ENCODE measurements around the gene CMSS1. TPM values are rescaled to one million over a fixed set of nuclear protein-coding genes. Genes with fewer than 3 reads are reported as not detected.

The CMSS1 gene
- total and polyA plus RNA-seq, 2 of the 13 experiments (the other 11 are each of a cell fraction or from before 2014, with no cell fraction given) = 6.4 to 48.7 TPM

DNA sequence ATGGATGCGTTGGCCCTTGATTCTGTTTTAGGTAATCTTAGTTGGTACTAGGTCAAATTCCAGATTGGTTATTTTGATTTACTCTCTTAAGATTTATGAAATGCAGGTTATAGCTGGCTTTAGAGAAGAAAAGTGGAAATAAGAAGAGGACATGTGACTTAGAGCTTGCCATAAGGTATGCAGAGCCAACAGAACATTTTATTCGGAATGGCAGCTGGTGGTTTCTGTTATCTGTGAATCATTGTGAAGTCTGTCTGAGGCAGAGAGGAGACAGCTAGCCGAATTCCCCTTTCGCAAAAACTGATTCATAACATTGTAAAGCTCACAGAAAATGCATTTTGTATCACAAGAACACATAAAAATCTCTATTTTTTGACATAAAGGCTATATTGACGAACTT, 214.6 kb downstream of the CMSS1 start:
- no TSS peak for BruUV-seq (replicated peaks)
- FAIRE-seq = no peak
- no peak overlapping the region for H2AFZ ChIP-seq (ENCODE audit: low read length)
- H4K20me1 ChIP-seq (ENCODE audit: insufficient read depth, low read length) = no peaks in the 10 kb centered on the region
- DNase-seq (ENCODE audit: low spot score) = no peak
- ATAC-seq = no peak
- ChIA-PET CTCF (ENCODE audit: low intra/inter-chr PET ratio, low total read pairs) (no interaction called here), POLR2A (no interaction called here)
- TF ChIP-seq NFKBIZ (CRISPR knock-in tag; IDR thresholded peaks at IDR 0.05) (no peak), ZNF430 (CRISPR knock-in tag; IDR thresholded peaks at IDR 0.05) (no peak), GZF1 (CRISPR knock-in tag; IDR thresholded peaks at IDR 0.05) (no peak), MTF2 (CRISPR knock-in tag; IDR thresholded peaks at IDR 0.05; ENCODE audit: borderline replicate concordance) (no peak), CAMTA2 (CRISPR knock-in tag; IDR thresholded peaks at IDR 0.05; ENCODE audit: borderline replicate concordance) (no peak), ZNF17 (CRISPR knock-in tag; IDR thresholded peaks at IDR 0.05) (no peak), PCBP2 (optimal IDR thresholded peaks at IDR 0.05; ENCODE audit: low read depth, low read length, poor library complexity, severe bottlenecking) (no peak), ZNF564 (CRISPR knock-in tag; IDR thresholded peaks at IDR 0.05) (no peak), MEIS1 (CRISPR knock-in tag; IDR thresholded peaks at IDR 0.05; ENCODE audit: borderline replicate concordance) (no peak), SP5 (CRISPR knock-in tag; IDR thresholded peaks at IDR 0.05; ENCODE audit: borderline replicate concordance, low read depth) (no peak)
- TF ChIP-seq, protein P1, sequence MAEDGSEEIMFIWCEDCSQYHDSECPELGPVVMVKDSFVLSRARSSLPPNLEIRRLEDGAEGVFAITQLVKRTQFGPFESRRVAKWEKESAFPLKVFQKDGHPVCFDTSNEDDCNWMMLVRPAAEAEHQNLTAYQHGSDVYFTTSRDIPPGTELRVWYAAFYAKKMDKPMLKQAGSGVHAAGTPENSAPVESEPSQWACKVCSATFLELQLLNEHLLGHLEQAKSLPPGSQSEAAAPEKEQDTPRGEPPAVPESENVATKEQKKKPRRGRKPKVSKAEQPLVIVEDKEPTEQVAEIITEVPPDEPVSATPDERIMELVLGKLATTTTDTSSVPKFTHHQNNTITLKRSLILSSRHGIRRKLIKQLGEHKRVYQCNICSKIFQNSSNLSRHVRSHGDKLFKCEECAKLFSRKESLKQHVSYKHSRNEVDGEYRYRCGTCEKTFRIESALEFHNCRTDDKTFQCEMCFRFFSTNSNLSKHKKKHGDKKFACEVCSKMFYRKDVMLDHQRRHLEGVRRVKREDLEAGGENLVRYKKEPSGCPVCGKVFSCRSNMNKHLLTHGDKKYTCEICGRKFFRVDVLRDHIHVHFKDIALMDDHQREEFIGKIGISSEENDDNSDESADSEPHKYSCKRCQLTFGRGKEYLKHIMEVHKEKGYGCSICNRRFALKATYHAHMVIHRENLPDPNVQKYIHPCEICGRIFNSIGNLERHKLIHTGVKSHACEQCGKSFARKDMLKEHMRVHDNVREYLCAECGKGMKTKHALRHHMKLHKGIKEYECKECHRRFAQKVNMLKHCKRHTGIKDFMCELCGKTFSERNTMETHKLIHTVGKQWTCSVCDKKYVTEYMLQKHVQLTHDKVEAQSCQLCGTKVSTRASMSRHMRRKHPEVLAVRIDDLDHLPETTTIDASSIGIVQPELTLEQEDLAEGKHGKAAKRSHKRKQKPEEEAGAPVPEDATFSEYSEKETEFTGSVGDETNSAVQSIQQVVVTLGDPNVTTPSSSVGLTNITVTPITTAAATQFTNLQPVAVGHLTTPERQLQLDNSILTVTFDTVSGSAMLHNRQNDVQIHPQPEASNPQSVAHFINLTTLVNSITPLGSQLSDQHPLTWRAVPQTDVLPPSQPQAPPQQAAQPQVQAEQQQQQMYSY (CRISPR knock-in tag; IDR thresholded peaks at IDR 0.05) = no peak
- TF ChIP-seq, protein P2, sequence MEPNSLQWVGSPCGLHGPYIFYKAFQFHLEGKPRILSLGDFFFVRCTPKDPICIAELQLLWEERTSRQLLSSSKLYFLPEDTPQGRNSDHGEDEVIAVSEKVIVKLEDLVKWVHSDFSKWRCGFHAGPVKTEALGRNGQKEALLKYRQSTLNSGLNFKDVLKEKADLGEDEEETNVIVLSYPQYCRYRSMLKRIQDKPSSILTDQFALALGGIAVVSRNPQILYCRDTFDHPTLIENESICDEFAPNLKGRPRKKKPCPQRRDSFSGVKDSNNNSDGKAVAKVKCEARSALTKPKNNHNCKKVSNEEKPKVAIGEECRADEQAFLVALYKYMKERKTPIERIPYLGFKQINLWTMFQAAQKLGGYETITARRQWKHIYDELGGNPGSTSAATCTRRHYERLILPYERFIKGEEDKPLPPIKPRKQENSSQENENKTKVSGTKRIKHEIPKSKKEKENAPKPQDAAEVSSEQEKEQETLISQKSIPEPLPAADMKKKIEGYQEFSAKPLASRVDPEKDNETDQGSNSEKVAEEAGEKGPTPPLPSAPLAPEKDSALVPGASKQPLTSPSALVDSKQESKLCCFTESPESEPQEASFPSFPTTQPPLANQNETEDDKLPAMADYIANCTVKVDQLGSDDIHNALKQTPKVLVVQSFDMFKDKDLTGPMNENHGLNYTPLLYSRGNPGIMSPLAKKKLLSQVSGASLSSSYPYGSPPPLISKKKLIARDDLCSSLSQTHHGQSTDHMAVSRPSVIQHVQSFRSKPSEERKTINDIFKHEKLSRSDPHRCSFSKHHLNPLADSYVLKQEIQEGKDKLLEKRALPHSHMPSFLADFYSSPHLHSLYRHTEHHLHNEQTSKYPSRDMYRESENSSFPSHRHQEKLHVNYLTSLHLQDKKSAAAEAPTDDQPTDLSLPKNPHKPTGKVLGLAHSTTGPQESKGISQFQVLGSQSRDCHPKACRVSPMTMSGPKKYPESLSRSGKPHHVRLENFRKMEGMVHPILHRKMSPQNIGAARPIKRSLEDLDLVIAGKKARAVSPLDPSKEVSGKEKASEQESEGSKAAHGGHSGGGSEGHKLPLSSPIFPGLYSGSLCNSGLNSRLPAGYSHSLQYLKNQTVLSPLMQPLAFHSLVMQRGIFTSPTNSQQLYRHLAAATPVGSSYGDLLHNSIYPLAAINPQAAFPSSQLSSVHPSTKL (CRISPR knock-in tag; IDR thresholded peaks at IDR 0.05) = no peak
- in situ Hi-C loops (cut with HindIII; ENCODE audit: extremely low pct_ligation_motif_present, low pct_unique_long_range_greater_than_20kb) (no loop called here), intact Hi-C loops (cut with micrococcal nuclease; ENCODE audit: unreplicated experiment) (no loop called here)
- H3K27me3 ChIP-seq (ENCODE audit: control insufficient read depth in 1 of 2, insufficient read depth in 2 of 2, low read length in 2 of 2) = no peaks in the 10 kb centered on the region
- H3K36me3 ChIP-seq (replicated peaks in 1 of 2; ENCODE audit: control insufficient read depth in 1 of 2, insufficient read depth in 2 of 2, low read length in 2 of 2) = no peaks in the 10 kb centered on the region
- 87% methylated on average over 5 of the region's 5 CpGs for WGBS (ENCODE audit: low lambda C conversion rate)
- H3K27ac ChIP-seq (ENCODE audit: extremely low read length, insufficient read depth, low read length) = no peak overlapping the region
- H3K4me2 ChIP-seq (ENCODE audit: low read depth, low read length) = no peak overlapping the region
- H3K9me3 ChIP-seq (ENCODE audit: low read length) = no peaks in the 10 kb centered on the region
- no peak overlapping the region for H3K4me3 ChIP-seq (replicated peaks in 1 of 3; ENCODE audit: insufficient read depth in 1 of 3, low read depth in 2 of 3, low read length in 3 of 3)
- no peak overlapping the region for H3K9ac ChIP-seq (ENCODE audit: insufficient read depth, low read depth, low read length)
- H3K4me1 ChIP-seq (ENCODE audit: insufficient read depth, low read length) = peaks cover 18% of the 10 kb centered on the region
- no peaks in the 10 kb centered on the region for H3K79me2 ChIP-seq (ENCODE audit: insufficient read depth, low read length)

Measured in HepG2 (cell line).